SKM-1 treated with dmso at 0.1 percent for 144 hours (cell line): ENCODE data around the gene WDR93.
"Not testable (repeated sequence)": the region's sequence is repeated elsewhere in the genome, so short reads cannot be mapped to it uniquely, and the experiment has no call there.

Source experiments
- DNase-seq: peaks from one replicate; lab custom pipeline; 2025; ENCODE audit not compliant: unreplicated experiment; lab: John Stamatoyannopoulos, UW

The WDR93 gene

DNA sequence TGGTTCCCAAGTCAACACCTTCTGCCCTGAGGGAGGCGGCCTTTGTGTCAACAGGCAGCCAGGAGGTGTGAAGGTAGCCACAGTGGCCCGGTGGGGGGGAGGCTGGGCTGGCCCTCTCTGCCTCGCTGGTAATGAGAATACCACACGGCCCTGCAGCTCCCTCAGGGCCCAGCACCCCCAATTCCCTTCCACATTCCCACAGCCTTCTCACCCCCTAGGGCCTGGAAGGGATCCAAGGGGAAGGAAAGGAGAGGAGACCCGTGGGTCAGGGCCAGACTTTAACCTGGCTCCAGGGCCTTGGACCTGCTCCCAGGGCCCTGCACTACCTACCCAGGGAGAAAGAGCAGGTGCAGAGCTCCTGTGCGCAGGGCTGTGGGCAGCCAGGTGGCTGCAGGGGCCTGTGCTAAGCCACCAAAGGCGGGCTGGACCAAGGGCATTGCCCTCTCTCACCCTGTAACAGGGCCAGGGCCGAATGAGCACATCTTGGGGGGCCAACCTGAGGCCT lies 76.9 kb downstream of the WDR93 start:
- no peak for DNase-seq

- no peak for DNase-seq
These were observed 77.5 kb downstream of the WDR93 start for GRCh38 chr15:89768071-89768500.

DNA sequence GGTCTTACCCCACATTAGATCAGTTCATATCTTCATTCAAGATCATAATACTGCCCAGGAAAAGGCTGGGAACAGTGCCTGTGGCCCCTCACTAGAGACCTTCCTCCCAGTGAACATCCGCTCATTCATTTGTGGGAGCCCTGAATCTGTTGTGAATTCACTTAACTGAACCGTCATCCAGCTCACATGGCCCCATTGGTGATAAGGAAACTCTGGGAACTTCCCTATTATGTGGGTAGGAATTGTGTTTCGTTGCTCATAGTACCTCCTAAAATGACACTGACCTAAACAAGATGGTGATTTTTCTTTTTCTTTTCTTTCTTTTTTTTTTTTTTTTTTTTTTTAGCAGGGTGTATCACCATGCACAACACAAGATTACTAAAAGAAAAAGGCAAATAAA lies 78.8 kb downstream of the WDR93 start:
- no peak for DNase-seq

GRCh38 chr15:89770041-89770440 lies 79.4 kb downstream of the WDR93 start:
- no peak for DNase-seq

- DNase-seq = no peak
These were observed 82.4 kb downstream of the WDR93 start for GRCh38 chr15:89772932-89773583.

DNA sequence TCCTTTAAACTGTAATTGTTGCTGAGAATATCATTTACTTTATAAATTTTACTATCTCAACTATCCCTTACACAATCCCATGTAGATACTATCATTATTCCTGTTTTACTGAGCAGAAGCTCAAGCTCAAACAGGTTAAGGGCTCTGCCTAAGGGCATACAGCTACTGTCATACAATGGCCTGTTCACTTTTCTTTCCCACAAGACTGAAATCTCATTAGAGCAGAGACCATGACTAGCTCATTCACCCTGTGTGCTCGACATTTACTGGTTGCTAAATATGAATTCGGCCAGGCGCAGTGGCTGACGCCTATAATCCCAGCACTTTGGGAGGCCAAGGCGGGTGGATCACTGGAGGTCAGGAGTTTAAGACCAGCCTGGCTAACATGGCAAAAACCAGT lies 83.9 kb downstream of the WDR93 start:
- DNase-seq = no peak

DNA sequence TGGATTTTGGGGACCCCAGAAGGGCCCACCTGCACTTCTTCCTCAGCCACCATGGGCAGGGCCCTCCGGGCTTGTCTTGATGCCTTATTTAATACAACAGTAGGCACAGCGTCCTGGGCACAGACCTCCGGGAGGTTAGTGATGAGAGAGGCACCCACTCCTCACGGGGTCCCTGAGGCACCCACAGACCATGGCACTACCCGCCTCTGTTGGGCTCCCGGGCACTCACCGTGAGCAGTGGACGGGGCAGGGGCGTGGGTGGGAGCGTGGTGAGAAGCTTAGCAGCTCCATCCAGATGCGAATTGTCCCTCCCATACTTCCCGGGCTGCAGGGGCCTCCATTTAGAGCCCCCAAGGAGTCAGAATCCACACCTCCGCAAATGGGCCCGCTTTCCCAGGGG lies 85.2 kb downstream of the WDR93 start:
- no peak for DNase-seq

DNA sequence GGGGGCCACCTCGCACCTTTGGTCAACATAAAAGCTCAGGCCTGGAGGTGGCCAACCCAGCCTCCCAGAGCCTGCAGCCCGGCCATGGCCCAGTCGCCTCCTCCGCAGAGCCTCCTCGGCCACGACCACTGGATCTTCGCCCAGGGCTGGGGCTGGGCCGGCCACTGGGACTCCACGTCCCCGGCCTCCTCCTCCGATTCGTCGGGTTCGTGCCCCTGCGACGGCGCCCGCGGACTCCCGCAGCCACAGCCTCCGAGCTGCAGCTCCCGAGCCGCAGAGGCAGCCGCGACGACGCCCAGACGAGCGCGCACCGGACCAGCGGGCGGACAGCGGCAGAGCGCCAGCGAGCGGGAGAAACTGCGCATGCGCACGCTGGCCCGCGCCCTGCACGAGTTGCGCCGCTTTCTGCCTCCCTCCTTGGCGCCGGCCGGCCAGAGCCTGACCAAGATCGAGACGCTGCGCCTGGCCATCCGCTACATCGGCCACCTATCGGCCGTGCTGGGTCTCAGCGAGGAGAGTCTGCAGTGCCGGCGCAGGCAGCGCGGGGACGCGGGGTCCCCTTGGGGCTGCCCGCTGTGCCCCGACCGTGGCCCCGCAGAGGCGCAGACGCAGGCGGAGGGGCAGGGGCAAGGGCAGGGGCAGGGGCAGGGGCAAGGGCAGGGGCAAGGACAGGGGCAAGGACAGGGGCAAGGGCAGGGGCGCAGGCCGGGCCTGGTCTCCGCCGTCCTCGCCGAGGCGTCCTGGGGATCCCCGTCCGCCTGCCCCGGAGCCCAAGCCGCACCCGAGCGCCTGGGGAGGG lies 85.9 kb downstream of the WDR93 start, which contains the start of gene MESP2:
TSS of gene MESP2 (plus strand) at position 59 of the 799 bp plus-strand sequence. CDS start at position 85, 26 bp downstream.
- peak; percentile 15 for DNase-seq

DNA sequence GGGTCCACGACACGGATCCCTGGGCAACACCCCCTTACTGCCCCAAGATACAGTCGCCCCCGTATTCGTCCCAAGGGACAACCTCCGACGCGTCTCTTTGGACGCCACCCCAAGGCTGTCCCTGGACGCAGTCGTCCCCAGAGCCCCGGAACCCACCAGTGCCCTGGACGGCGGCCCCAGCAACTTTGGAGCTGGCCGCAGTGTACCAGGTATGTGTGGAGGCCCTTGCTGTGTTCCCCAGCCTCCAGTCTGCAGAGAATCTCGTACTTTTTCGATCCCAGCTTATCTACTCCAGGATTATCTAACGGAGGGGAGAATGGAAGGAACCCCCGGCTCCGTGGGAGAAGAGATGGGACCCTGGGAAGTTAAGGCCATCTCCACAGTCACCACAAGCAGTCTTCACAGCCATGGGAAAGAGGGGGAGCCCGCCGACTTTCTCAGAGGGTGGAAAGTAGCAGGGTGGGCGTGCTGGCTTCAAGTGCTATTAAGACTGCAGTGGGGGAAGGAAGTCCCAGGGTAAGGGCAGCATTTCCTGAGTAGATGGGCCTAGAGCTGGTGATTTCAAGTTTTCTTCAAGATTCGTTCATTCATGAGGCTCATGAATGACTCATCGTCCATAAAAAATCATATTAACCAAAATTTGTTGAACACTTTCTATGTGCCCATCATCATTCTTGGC lies 86.6 kb downstream of the WDR93 start:
- no peak for DNase-seq

DNA sequence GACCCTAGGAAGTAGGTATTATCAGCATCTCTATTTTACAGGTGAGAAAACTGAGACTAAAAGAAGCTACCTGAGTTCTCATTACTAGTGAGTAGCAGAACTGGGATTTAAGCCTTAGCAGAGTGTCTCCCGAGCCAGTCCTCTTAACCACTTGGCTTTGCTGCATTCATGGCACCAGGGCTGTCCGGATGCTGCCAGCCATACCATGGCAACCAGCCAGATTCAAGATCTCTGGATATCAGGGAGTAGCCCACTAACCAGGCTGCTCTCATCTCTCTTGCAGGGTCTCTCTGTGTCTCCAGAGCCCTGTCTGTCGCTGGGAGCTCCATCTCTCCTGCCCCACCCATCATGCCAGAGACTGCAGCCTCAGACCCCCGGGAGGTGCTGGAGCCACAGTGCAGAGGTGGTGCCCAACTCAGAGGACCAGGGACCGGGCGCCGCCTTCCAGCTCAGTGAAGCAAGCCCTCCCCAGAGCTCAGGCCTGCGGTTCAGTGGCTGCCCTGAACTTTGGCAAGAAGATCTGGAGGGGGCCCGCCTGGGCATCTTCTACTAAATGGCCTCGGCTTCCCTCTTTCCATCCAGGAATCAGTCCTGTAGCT lies 87.3 kb downstream of the WDR93 start:
- no peak for DNase-seq

- DNase-seq = no peak
These were observed 88.2 kb downstream of the WDR93 start for GRCh38 chr15:89778861-89779260.

GRCh38 chr15:89780601-89781000 lies 90.0 kb downstream of the WDR93 start:
- no peak for DNase-seq

- DNase-seq = peak; percentile 42
These were observed 90.4 kb downstream of the WDR93 start for GRCh38 chr15:89781055-89781454.

- no peak for DNase-seq
These were observed 91.4 kb downstream of the WDR93 start for GRCh38 chr15:89781891-89782618.

GRCh38 chr15:89782619-89782950 lies 92.0 kb downstream of the WDR93 start:
- not testable (repeated sequence) for DNase-seq

DNA sequence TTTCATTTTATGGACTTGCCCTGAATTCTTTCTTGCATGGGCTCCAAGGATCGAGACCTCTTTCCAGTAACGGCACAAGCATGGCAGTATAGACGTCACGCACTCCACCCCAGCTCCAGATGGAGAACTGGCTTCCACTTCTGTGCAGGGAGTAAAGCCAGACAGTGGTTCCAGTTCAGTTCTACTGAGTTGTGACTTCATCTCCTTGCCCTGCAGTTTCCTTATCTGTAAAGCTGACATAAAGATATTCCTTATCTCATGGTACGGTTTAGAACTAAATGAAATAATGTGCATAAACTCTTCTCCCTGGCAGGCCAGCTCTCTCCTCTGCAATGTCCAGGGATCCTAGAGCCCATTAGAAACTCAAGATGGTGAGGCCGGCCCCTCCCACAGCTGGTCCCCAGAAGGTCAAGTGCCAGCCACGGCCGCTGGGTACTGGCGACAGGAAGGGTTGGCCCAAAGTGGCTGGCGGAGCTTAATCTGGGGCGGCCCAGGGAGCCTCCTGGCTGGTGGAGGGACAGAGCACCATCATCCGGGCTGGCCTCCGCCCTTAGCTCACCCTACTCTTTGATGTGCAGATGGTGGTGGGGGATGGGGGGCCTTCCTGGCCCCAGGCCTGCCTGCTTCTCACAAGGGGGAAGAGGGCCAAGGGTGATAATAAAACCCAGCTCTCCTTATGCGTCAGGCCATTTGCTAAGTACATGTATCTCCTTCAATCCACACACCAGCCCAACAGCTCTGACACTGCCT lies 92.7 kb downstream of the WDR93 start:
- no peak for DNase-seq

DNA sequence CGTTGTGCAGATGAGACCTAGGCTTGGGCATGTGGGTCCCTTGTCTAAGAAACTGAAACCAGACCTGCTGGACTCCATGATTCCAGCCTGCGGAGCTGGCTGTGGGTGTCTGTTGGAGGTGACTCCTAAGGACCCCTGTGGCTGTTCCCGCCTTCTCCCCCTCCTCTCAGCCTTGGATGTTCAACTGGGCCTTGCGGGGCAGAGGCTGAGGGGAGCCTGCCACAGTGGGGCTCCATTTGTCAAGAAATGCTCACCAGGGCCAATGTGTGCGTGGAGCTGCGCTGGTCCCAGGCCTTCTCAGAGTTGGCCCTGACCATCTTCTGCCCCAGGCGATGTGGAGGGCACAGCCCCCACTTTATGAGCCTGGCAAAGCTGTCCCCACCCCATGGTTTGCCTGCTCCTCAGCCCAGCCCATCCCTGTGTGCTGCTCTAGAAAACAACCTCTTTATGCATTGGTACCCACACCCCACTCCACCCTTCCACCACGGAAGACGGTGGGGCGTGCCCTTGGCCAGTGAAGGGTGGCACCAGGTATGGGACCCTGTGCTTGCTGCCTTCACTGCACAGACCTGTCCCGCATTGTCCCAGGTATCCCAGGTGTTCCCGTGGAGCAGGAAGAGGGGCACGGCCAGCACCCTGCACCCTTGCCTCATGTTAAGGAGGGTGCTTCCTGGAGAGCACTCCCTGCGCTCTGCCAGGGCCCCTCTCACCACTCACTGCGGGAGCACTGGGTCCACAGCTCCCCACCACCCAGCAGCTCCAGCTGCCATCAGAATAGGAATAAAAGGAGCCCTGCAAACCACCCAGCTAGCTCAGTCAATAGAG lies 93.5 kb downstream of the WDR93 start:
- no peak for DNase-seq

DNA sequence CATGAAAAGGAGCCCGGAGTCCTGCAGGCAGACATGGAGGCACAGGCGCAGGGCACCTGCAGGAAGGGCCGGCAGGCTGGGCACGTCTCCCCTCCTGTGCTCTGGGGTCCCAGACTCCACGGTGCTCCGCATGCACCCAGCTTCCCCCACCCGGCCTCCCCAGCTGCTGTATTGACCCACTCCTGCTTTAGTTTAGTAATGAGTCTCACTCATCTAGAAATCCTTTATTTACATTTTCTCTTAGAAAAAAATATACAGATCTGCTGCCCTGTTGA lies 94.0 kb downstream of the WDR93 start:
- no peak for DNase-seq

- no peak for DNase-seq
These were observed 94.6 kb downstream of the WDR93 start for GRCh38 chr15:89785064-89785773.
